Activated CD4-positive, CD25-positive, alpha-beta regulatory T cell treated with anti-CD3 and anti-CD28 coated beads, Interleukin-2, amount 50 U/mL, for 24 hours (primary cell): Measurements from ENCODE around the gene ATP9B.
A peak's percentile ranks its signal among the peaks of the same experiment; 100 is the strongest.
"Not testable (repeated sequence)": the region's sequence is repeated elsewhere in the genome, so short reads cannot be mapped to it uniquely, and the experiment has no call there.

ENCODE experiments used
- ATAC-seq, 2 donors: fragments of 150-1000 bp; cut with Tn5 transposase; one replicate each; pipeline ENCODE4 v1.10.0; 2021; ENCODE audit warnings: mild to moderate bottlenecking in 1 of 2, moderate library complexity in 1 of 2

The ATP9B gene

GRCh38 chr18:79071037-79071436, 1.8 kb downstream of the ATP9B start:
- peak in 1 of 2 donors; percentile 4 for ATAC-seq

GRCh38 chr18:79071503-79072210, 2.5 kb downstream of the ATP9B start:
- ATAC-seq, result no peak

- not testable (repeated sequence) for ATAC-seq
These were observed 3.5 kb downstream of the ATP9B start for GRCh38 chr18:79072655-79073054.

GRCh38 chr18:79077181-79077580, 8.0 kb downstream of the ATP9B start:
- no peak for ATAC-seq

- ATAC-seq, result not testable (repeated sequence)
These were observed 9.6 kb downstream of the ATP9B start for GRCh38 chr18:79078791-79079190.

- no peak for ATAC-seq
These were observed 23.7 kb downstream of the ATP9B start for GRCh38 chr18:79092874-79093273.

- ATAC-seq, result no peak
These were observed 24.8 kb downstream of the ATP9B start for GRCh38 chr18:79093986-79094385.

GRCh38 chr18:79095216-79095615, 26.0 kb downstream of the ATP9B start:
- no peak for ATAC-seq

GRCh38 chr18:79100944-79101343, 31.8 kb downstream of the ATP9B start:
- no peak for ATAC-seq

- ATAC-seq, result no peak
These were observed 33.7 kb downstream of the ATP9B start for GRCh38 chr18:79102886-79103285.

- ATAC-seq, result no peak
These were observed 34.9 kb downstream of the ATP9B start for GRCh38 chr18:79104137-79104536.

- ATAC-seq, result no peak
These were observed 36.3 kb downstream of the ATP9B start for GRCh38 chr18:79105455-79105854.

- no peak for ATAC-seq
These were observed 36.9 kb downstream of the ATP9B start for GRCh38 chr18:79106084-79106483.

GRCh38 chr18:79107886-79108285, 38.7 kb downstream of the ATP9B start:
- no peak for ATAC-seq

GRCh38 chr18:79108549-79109215, 39.5 kb downstream of the ATP9B start:
- no peak for ATAC-seq

GRCh38 chr18:79111483-79111882, 42.3 kb downstream of the ATP9B start:
- no peak for ATAC-seq

- no peak for ATAC-seq
These were observed 48.2 kb downstream of the ATP9B start for GRCh38 chr18:79117385-79117784.

- no peak for ATAC-seq
These were observed 48.6 kb downstream of the ATP9B start for GRCh38 chr18:79117788-79118187.

GRCh38 chr18:79118797-79119196, 49.6 kb downstream of the ATP9B start:
- ATAC-seq, result no peak

GRCh38 chr18:79121746-79122474, 52.7 kb downstream of the ATP9B start:
- no peak for ATAC-seq

GRCh38 chr18:79123948-79124347, 54.8 kb downstream of the ATP9B start:
- no peak for ATAC-seq

- no peak for ATAC-seq
These were observed 59.9 kb downstream of the ATP9B start for GRCh38 chr18:79129120-79129519.

GRCh38 chr18:79133724-79134123, 64.5 kb downstream of the ATP9B start:
- ATAC-seq, result no peak

GRCh38 chr18:79135924-79136323, 66.7 kb downstream of the ATP9B start:
- no peak for ATAC-seq
